Caco-2 (cell line): ENCODE measurements around the gene DEPP1. TPM values are rescaled to one million over a fixed set of nuclear protein-coding genes. Genes with fewer than 3 reads are reported as not detected.

Experiments used
- BruUV-seq: library from RNA; stranded (reverse); fragments of 400-500 nt; replicated peaks from 2 replicates; lab custom pipeline; 2021; lab: Mats Ljungman, UMichigan
- CTCF ChIA-PET: fragments of 300-600 bp; sonication (Branson Sonifier 250); formaldehyde crosslinking; loops from one replicate; lab custom pipeline; 2022; ENCODE audit warnings: antibody characterized with exemption; lab: Charles Lee
- POLR2A ChIA-PET: fragments of 300-600 bp; sonication (Branson Sonifier 250); formaldehyde crosslinking; loops from one replicate; lab custom pipeline; 2022; ENCODE audit warnings: antibody characterized with exemption; lab: Charles Lee
- DNase-seq, 2 experiments: peaks; one replicate each; pipeline versions ENCODE4 v3.0.0 to v3.0.0-alpha.2; 2020 to 2022
- H3K27me3 ChIP-seq: replicated peaks from 2 replicates; pipeline ENCODE4 v1.6.0; 2011; ENCODE audit warnings: low read length; ENCODE audit not compliant: control insufficient read depth, insufficient read depth
- H3K36me3 ChIP-seq: 2 replicates; pipeline ENCODE4 v1.5.1; 2011; ENCODE audit warnings: low read length; ENCODE audit not compliant: control insufficient read depth, insufficient read depth
- H3K4me1 ChIP-seq: fragments of 250-450 bp; sonication (Bioruptor Pico); 2 replicates; pipeline ENCODE4 v1.5.1; 2020; ENCODE audit warnings: mild to moderate bottlenecking
- H3K4me3 ChIP-seq: 2 replicates; pipeline ENCODE4 v1.5.1; 2011; ENCODE audit warnings: low read depth, mild to moderate bottlenecking, control low read depth, low read length
- H3K9me3 ChIP-seq: fragments of 250-450 bp; sonication (Bioruptor Pico); 2 replicates; pipeline ENCODE4 v1.5.1; 2020; ENCODE audit warnings: mild to moderate bottlenecking, moderate library complexity
- H3K27ac Mint-ChIP-seq: one replicate; pipeline ENCODE4 v1.8.0; 2022; ENCODE audit warnings: mixed read lengths; ENCODE audit not compliant: unreplicated experiment
- H3K27me3 Mint-ChIP-seq: one replicate; pipeline ENCODE4 v1.8.0; 2022; ENCODE audit warnings: mixed read lengths; ENCODE audit not compliant: insufficient read depth, unreplicated experiment
- H3K36me3 Mint-ChIP-seq: one replicate; pipeline ENCODE4 v1.8.0; 2022; ENCODE audit warnings: mild to moderate bottlenecking, mixed read lengths; ENCODE audit not compliant: insufficient read depth, unreplicated experiment
- H3K4me1 Mint-ChIP-seq: one replicate; pipeline ENCODE4 v1.8.0; 2022; ENCODE audit warnings: low read depth, mixed read lengths; ENCODE audit not compliant: unreplicated experiment
- H3K4me3 Mint-ChIP-seq: one replicate; pipeline ENCODE4 v1.8.0; 2022; ENCODE audit warnings: mild to moderate bottlenecking, moderate library complexity, mixed read lengths; ENCODE audit not compliant: unreplicated experiment
- H3K9me3 Mint-ChIP-seq: one replicate; pipeline ENCODE4 v1.8.0; 2022; ENCODE audit warnings: mixed read lengths; ENCODE audit not compliant: unreplicated experiment
- CTCF ChIP-seq, 2 experiments: fragments of 200-600 bp in 1 of 2; IDR thresholded peaks; 1 replicate in 1 of 2; 2 replicates in 1 of 2; pipeline versions ENCODE4 v1.5.1 to v1.8.0; 2011 to 2022; ENCODE audit warnings: antibody characterized with exemption in 1 of 2, control low read depth in 1 of 2, inconsistent platforms in 1 of 2, low read depth in 1 of 2, low read length in 1 of 2, mild to moderate bottlenecking in 1 of 2, moderate library complexity in 1 of 2; ENCODE audit not compliant: insufficient read depth in 1 of 2, severe bottlenecking in 1 of 2, unreplicated experiment in 1 of 2
- intact Hi-C: fragments of 100-400 bp; cut with micrococcal nuclease; formaldehyde crosslinking; loops from one replicate; pipeline ENCODE4 v1.10.0; 2022; ENCODE audit not compliant: unreplicated experiment
- total RNA-seq: library from RNA; stranded (reverse); gene quantifications from 2 replicates; pipeline ENCODE4 v1.2.3, GENCODE V29; 2022

The DEPP1 gene
- total RNA-seq, 1 experiment from 2014 or later: 13.6 TPM

- no TSS peak for BruUV-seq
- ChIA-PET POLR2A (no interaction called here), CTCF (interaction anchor here (1.0 kb wide), 1 partner anchor 8 kb away, joined by 3 read pairs; no protein-coding TSS in a partner anchor)
- intact Hi-C loops: no loop called here
- H3K36me3 ChIP-seq: no peaks in the 10 kb centered on the region
- Mint-ChIP-seq H3K4me1 (peaks cover 14% of the 10 kb centered on the region), H3K9me3 (peaks cover 48% of the 10 kb centered on the region), H3K4me3 (no peak overlapping the region), H3K27ac (no peak overlapping the region), H3K27me3 (no peaks in the 10 kb centered on the region), H3K36me3 (no peaks in the 10 kb centered on the region)
- peaks cover 13% of the 10 kb centered on the region for H3K9me3 ChIP-seq
- DNase-seq: no peak
- H3K4me3 ChIP-seq: no peak overlapping the region
- peaks cover 13% of the 10 kb centered on the region for H3K4me1 ChIP-seq
- no peaks in the 10 kb centered on the region for H3K27me3 ChIP-seq
- no peak for TF ChIP-seq CTCF (IDR thresholded peaks at IDR 0.05; ENCODE audit: insufficient read depth in 1 of 2, low read depth in 1 of 2, low read length in 1 of 2, severe bottlenecking in 1 of 2, unreplicated experiment in 1 of 2)
Measured at GRCh38 chr10:44944354-44944753, 34.3 kb downstream of the DEPP1 start.

GRCh38 chr10:44939691-44940401 lies 38.8 kb downstream of the DEPP1 start:
- Histone ChIP-seq H3K36me3 (no peaks in the 10 kb centered on the region), H3K27me3 (no peaks in the 10 kb centered on the region), H3K4me1 (peaks cover 10% of the 10 kb centered on the region; the same call in 1 of the 2 replicates), H3K9me3 (peaks cover 13% of the 10 kb centered on the region), H3K4me3 (no peak overlapping the region)
- Mint-ChIP-seq H3K27ac (no peak overlapping the region), H3K4me1 (peaks cover 12% of the 10 kb centered on the region), H3K4me3 (no peak overlapping the region), H3K36me3 (no peaks in the 10 kb centered on the region), H3K9me3 (peaks cover 33% of the 10 kb centered on the region), H3K27me3 (no peaks in the 10 kb centered on the region)
- TF ChIP-seq CTCF (IDR thresholded peaks at IDR 0.05; ENCODE audit: insufficient read depth in 1 of 2, low read depth in 1 of 2, low read length in 1 of 2, severe bottlenecking in 1 of 2, unreplicated experiment in 1 of 2): no peak
- intact Hi-C loops: loop anchor here (1.0 kb wide), 1 partner anchor 12 kb away; no protein-coding TSS in a partner anchor
- POLR2A ChIA-PET: no interaction called here
- CTCF ChIA-PET: interaction anchor here (0.7 kb wide), 1 partner anchor 54 kb away, joined by 6 read pairs; no protein-coding TSS in a partner anchor
- peak; percentile 12 to 48 for DNase-seq
- no TSS peak for BruUV-seq

GRCh38 chr10:44938956-44939355 lies 39.7 kb downstream of the DEPP1 start:
- Mint-ChIP-seq H3K27me3 (no peaks in the 10 kb centered on the region), H3K4me3 (no peak overlapping the region), H3K9me3 (peaks cover 24% of the 10 kb centered on the region), H3K27ac (no peak overlapping the region), H3K4me1 (peaks cover 18% of the 10 kb centered on the region), H3K36me3 (no peaks in the 10 kb centered on the region)
- no peak for TF ChIP-seq CTCF (IDR thresholded peaks at IDR 0.05; ENCODE audit: insufficient read depth in 1 of 2, low read depth in 1 of 2, low read length in 1 of 2, severe bottlenecking in 1 of 2, unreplicated experiment in 1 of 2)
- intact Hi-C loops: no loop called here
- no peak for DNase-seq
- Histone ChIP-seq H3K9me3 (peaks cover 6% of the 10 kb centered on the region), H3K4me1 (peaks cover 13% of the 10 kb centered on the region), H3K27me3 (no peaks in the 10 kb centered on the region), H3K4me3 (no peak overlapping the region), H3K36me3 (no peaks in the 10 kb centered on the region)
- ChIA-PET CTCF (no interaction called here), POLR2A (no interaction called here)
- BruUV-seq: no TSS peak
